Stimulated activated CD8-positive, alpha-beta memory T cell treated with anti-CD3 and anti-CD28 coated beads, Interleukin-15, amount 100 ng/mL, for 24 hours (primary cell): Measurements from ENCODE around the gene BANP.
"Not testable (repeated sequence)": the region's sequence is repeated elsewhere in the genome, so short reads cannot be mapped to it uniquely, and the experiment has no call there.

Source experiments
- DNase-seq: peaks from one replicate; pipeline ENCODE4 v3.0.0-alpha.2; 2020; ENCODE audit warnings: low read depth

The BANP gene

GRCh38 chr16:88065747-88066142 lies 114.5 kb downstream of the BANP start:
- DNase-seq, result no peak

- no peak for DNase-seq
These were observed 115.0 kb downstream of the BANP start for GRCh38 chr16:88066234-88066633.

GRCh38 chr16:88066680-88067529 lies 115.7 kb downstream of the BANP start:
- no peak for DNase-seq

- DNase-seq, result no peak
These were observed 116.5 kb downstream of the BANP start for GRCh38 chr16:88067530-88068411.

- DNase-seq, result no peak
These were observed 117.5 kb downstream of the BANP start for GRCh38 chr16:88068476-88069396.

GRCh38 chr16:88069397-88070168 lies 118.3 kb downstream of the BANP start:
- DNase-seq, result no peak

- no peak for DNase-seq
These were observed 119.1 kb downstream of the BANP start for GRCh38 chr16:88070341-88070740.

- no peak for DNase-seq
These were observed 119.9 kb downstream of the BANP start for GRCh38 chr16:88070989-88071625.

- no peak for DNase-seq
These were observed 120.7 kb downstream of the BANP start for GRCh38 chr16:88071908-88072307.

GRCh38 chr16:88072571-88073001 lies 121.4 kb downstream of the BANP start:
- no peak for DNase-seq

- no peak for DNase-seq
These were observed 122.0 kb downstream of the BANP start for GRCh38 chr16:88073201-88073721.

- no peak for DNase-seq
These were observed 122.8 kb downstream of the BANP start for GRCh38 chr16:88074041-88074440.

- DNase-seq, result no peak
These were observed 125.1 kb downstream of the BANP start for GRCh38 chr16:88076211-88076931.

- DNase-seq, result not testable (repeated sequence)
These were observed 125.7 kb downstream of the BANP start for GRCh38 chr16:88076932-88077320.

GRCh38 chr16:88077328-88078108 lies 126.3 kb downstream of the BANP start:
- DNase-seq, result no peak

GRCh38 chr16:88078111-88078775 lies 127.0 kb downstream of the BANP start:
- DNase-seq, result no peak

GRCh38 chr16:88083582-88083981 lies 132.3 kb downstream of the BANP start:
- DNase-seq, result no peak

GRCh38 chr16:88084881-88085280 lies 133.6 kb downstream of the BANP start:
- DNase-seq, result no peak
